ENCODE measurements around the gene POLR3B.
"Not testable (repeated sequence)": the region's sequence is repeated elsewhere in the genome, so short reads cannot be mapped to it uniquely, and the experiment has no call there.

Gene POLR3B

GRCh38 chr12:106417926-106418910 lies 60.7 kb downstream of the POLR3B start:
- no peak for DNase-seq

GRCh38 chr12:106418970-106419369 lies 61.4 kb downstream of the POLR3B start:
- no peak for DNase-seq

GRCh38 chr12:106423291-106423690 lies 65.7 kb downstream of the POLR3B start:
- no peak for DNase-seq

GRCh38 chr12:106425061-106425702 lies 67.6 kb downstream of the POLR3B start:
- DNase-seq, result no peak

- DNase-seq, result no peak
Observed at GRCh38 chr12:106427917-106428316, 70.4 kb downstream of the POLR3B start.

GRCh38 chr12:106428384-106428783 lies 70.8 kb downstream of the POLR3B start:
- no peak for DNase-seq

- no peak for DNase-seq
Observed at GRCh38 chr12:106429043-106429552, 71.5 kb downstream of the POLR3B start.

GRCh38 chr12:106429636-106430035 lies 72.1 kb downstream of the POLR3B start:
- no peak for DNase-seq

- no peak for DNase-seq
Observed at GRCh38 chr12:106431839-106432411, 74.4 kb downstream of the POLR3B start.

GRCh38 chr12:106433055-106433454 lies 75.5 kb downstream of the POLR3B start:
- no peak for DNase-seq

- DNase-seq, result no peak
Observed at GRCh38 chr12:106434526-106434925, 77.0 kb downstream of the POLR3B start.

- DNase-seq, result no peak
Observed at GRCh38 chr12:106436164-106436563, 78.6 kb downstream of the POLR3B start.

- DNase-seq, result no peak
Observed at GRCh38 chr12:106442575-106442974, 85.0 kb downstream of the POLR3B start.

- no peak for DNase-seq
Observed at GRCh38 chr12:106445053-106445452, 87.5 kb downstream of the POLR3B start.

- DNase-seq, result peak; percentile 73
Observed at GRCh38 chr12:106445959-106446358, 88.4 kb downstream of the POLR3B start.

- DNase-seq, result peak; percentile 68
Observed at GRCh38 chr12:106446419-106447092, 89.0 kb downstream of the POLR3B start.

- DNase-seq, result no peak
Observed at GRCh38 chr12:106452309-106452708, 94.8 kb downstream of the POLR3B start.

GRCh38 chr12:106455111-106455510 lies 97.6 kb downstream of the POLR3B start:
- no peak for DNase-seq

- no peak for DNase-seq
Observed at GRCh38 chr12:106459124-106459523, 101.6 kb downstream of the POLR3B start.

GRCh38 chr12:106459534-106459933 lies 102.0 kb downstream of the POLR3B start:
- no peak for DNase-seq

- no peak for DNase-seq
Observed at GRCh38 chr12:106461730-106462129, 104.2 kb downstream of the POLR3B start.

GRCh38 chr12:106465605-106466004 lies 108.1 kb downstream of the POLR3B start:
- DNase-seq, result not testable (repeated sequence)

GRCh38 chr12:106475662-106476061 lies 118.1 kb downstream of the POLR3B start:
- DNase-seq, result not testable (repeated sequence)

Data from NCI-H526 treated with DMSO at 0.1 percent for 48 hours (cell line).